GM21526 (cell line): ENCODE data around the gene CRACR2B.

ENCODE experiments used
- ATAC-seq: cut with Tn5 transposase; IDR thresholded peaks from one replicate; pipeline ENCODE4 v1.9.1; 2021; ENCODE audit warnings: moderate library complexity; ENCODE audit not compliant: unreplicated experiment, low FRiP score

The CRACR2B gene

GRCh38 chr11:837189-837989 is 9.7 kb downstream of the CRACR2B start:
- no peak for ATAC-seq

GRCh38 chr11:837990-838307 is 10.2 kb downstream of the CRACR2B start:
- no peak for ATAC-seq

GRCh38 chr11:838441-839279 is 10.9 kb downstream of the CRACR2B start:
- no peak for ATAC-seq

GRCh38 chr11:839280-839623 is 11.5 kb downstream of the CRACR2B start:
- ATAC-seq = no peak

GRCh38 chr11:839875-840617 is 12.3 kb downstream of the CRACR2B start:
- ATAC-seq = no peak

- ATAC-seq = peak; percentile 29
Observed at GRCh38 chr11:841981-842369, 14.3 kb downstream of the CRACR2B start.

- peak; percentile 55 for ATAC-seq
Observed at GRCh38 chr11:842370-843002, 14.8 kb downstream of the CRACR2B start, which contains the start of the genes POLR2L and TSPAN4. Gene POLR2L (minus strand): TSS chr11:842529. CDS start chr11:842508, 21 bp downstream. Gene TSPAN4 (plus strand): TSS chr11:842852. CDS start chr11:850305, 7,453 bp downstream.

GRCh38 chr11:843086-843734 is 15.5 kb downstream of the CRACR2B start:
- ATAC-seq = no peak

GRCh38 chr11:843818-844692 is 16.3 kb downstream of the CRACR2B start:
- no peak for ATAC-seq

GRCh38 chr11:844693-845644 is 17.2 kb downstream of the CRACR2B start:
- ATAC-seq = no peak

- no peak for ATAC-seq
Observed at GRCh38 chr11:845872-846495, 18.3 kb downstream of the CRACR2B start.

GRCh38 chr11:846496-847098 is 18.9 kb downstream of the CRACR2B start:
- no peak for ATAC-seq

- no peak for ATAC-seq
Observed at GRCh38 chr11:847876-848275, 20.2 kb downstream of the CRACR2B start.

GRCh38 chr11:848380-848931 is 20.7 kb downstream of the CRACR2B start:
- no peak for ATAC-seq

- no peak for ATAC-seq
Observed at GRCh38 chr11:849104-849824, 21.5 kb downstream of the CRACR2B start.
